HCT116 (cell line): ENCODE measurements around the gene EIPR1. TPM values are rescaled to one million over a fixed set of nuclear protein-coding genes. Genes with fewer than 3 reads are reported as not detected.

Source experiments
- ATAC-seq: fragments of 200-7000 bp; cut with Tn5 transposase; 2 replicates; pipeline ENCODE4 v1.9.1; 2020; ENCODE audit warnings: mild to moderate bottlenecking, moderate library complexity
- BruUV-seq: library from RNA; stranded (reverse); fragments of 400-500 nt; replicated peaks from 2 replicates; lab custom pipeline; 2021; lab: Mats Ljungman, UMichigan
- CTCF ChIA-PET: fragments of 300-600 bp; sonication (Branson Sonifier 250); formaldehyde crosslinking; loops from one replicate; lab custom pipeline; 2021; ENCODE audit warnings: antibody characterized with exemption; lab: Charles Lee
- POLR2A ChIA-PET: fragments of 300-600, 350-600 bp; sonication (Branson Sonifier 250); formaldehyde crosslinking; loops from one replicate; lab custom pipeline; 2021; ENCODE audit warnings: antibody characterized with exemption; lab: Charles Lee
- RAD21 ChIA-PET, 2 experiments: fragments of 300-600 bp; sonication (Branson Sonifier 250); formaldehyde crosslinking; loops; one replicate each; lab custom pipeline; 2023; ENCODE audit warnings: low total read pairs in 2 of 2; ENCODE audit not compliant: uncharacterized antibody in 2 of 2, unreplicated experiment in 2 of 2, low non-redundant PET in 1 of 2; lab: Charles Lee
- DNase-seq: peaks from one replicate; pipeline ENCODE4 v3.0.0-alpha.2; 2010; ENCODE audit warnings: low read depth, low spot score
- H2AFZ ChIP-seq: fragments of 200-600 bp; shearing (Covaris generic), sonication (generic); 2 replicates; pipeline ENCODE4 v1.6.1; 2017; ENCODE audit warnings: low read depth, mixed run types, mixed read lengths, antibody characterized with exemption, low read length; ENCODE audit not compliant: poor library complexity, severe bottlenecking
- H3K27ac ChIP-seq: 2 replicates; pipeline ENCODE4 v1.5.1; 2012; ENCODE audit warnings: low read depth, low read length
- H3K27me3 ChIP-seq: fragments of 200-600 bp; sonication (generic); 2 replicates; pipeline ENCODE4 v1.6.1; 2016; ENCODE audit warnings: mixed run types, low read length, mixed read lengths; ENCODE audit not compliant: insufficient read depth
- H3K36me3 ChIP-seq, 2 experiments: fragments of 200-500 bp in 1 of 2; fragments of 200-600 bp in 1 of 2; sonication (Bioruptor generic) in 1 of 2; sonication (generic) in 1 of 2; 2 replicates each; pipeline versions ENCODE4 v1.5.1 to v1.6.1; 2014 to 2016; ENCODE audit warnings: low read length in 2 of 2, inconsistent platforms in 1 of 2, mixed read lengths in 1 of 2, mixed run types in 1 of 2; ENCODE audit not compliant: insufficient read depth in 2 of 2, control insufficient read depth in 1 of 2
- H3K4me1 ChIP-seq, 2 experiments: fragments of 200-600 bp in 1 of 2; sonication (generic) in 1 of 2; 2 replicates each; pipeline versions ENCODE4 v1.5.1 to v1.6.1; 2012 to 2017; ENCODE audit warnings: low read length in 2 of 2, inconsistent platforms in 1 of 2, mild to moderate bottlenecking in 1 of 2, mixed read lengths in 1 of 2, mixed run types in 1 of 2, moderate library complexity in 1 of 2; ENCODE audit not compliant: insufficient read depth in 2 of 2, control insufficient read depth in 1 of 2
- H3K4me2 ChIP-seq: fragments of 200-600 bp; sonication (generic); 2 replicates; pipeline ENCODE4 v1.6.1; 2017; ENCODE audit warnings: mixed run types, low read length, mixed read lengths
- H3K4me3 ChIP-seq, 2 experiments: fragments of 200-600 bp in 1 of 2; sonication (generic) in 1 of 2; replicated peaks in 1 of 2; 2 replicates each; pipeline ENCODE4 v1.5.1; 2011 to 2016; ENCODE audit warnings: low read length in 2 of 2, control low read depth in 1 of 2, low read depth in 1 of 2, mild to moderate bottlenecking in 1 of 2, mixed read lengths in 1 of 2, mixed run types in 1 of 2
- H3K79me2 ChIP-seq: fragments of 200-600 bp; sonication (generic); 2 replicates; pipeline ENCODE4 v1.6.1; 2017; ENCODE audit warnings: mild to moderate bottlenecking, mixed run types, low read length, moderate library complexity, mixed read lengths; ENCODE audit not compliant: insufficient read depth
- H3K9ac ChIP-seq: fragments of 200-600 bp; sonication (generic); 2 replicates; pipeline ENCODE4 v1.6.1; 2016; ENCODE audit warnings: low read length, mixed read lengths
- H3K9me2 ChIP-seq: fragments of 200-600 bp; sonication (generic), shearing (Covaris generic); 2 replicates; pipeline ENCODE4 v1.6.1; 2017; ENCODE audit warnings: mixed run types, mild to moderate bottlenecking, moderate library complexity; ENCODE audit not compliant: insufficient read depth
- H3K9me3 ChIP-seq, 2 experiments: fragments of 200-500 bp in 1 of 2; fragments of 200-600 bp in 1 of 2; sonication (Bioruptor generic) in 1 of 2; sonication (generic) in 1 of 2; 2 replicates each; pipeline ENCODE4 v1.6.1; 2014 to 2017; ENCODE audit warnings: low read length in 2 of 2, mixed read lengths in 2 of 2, inconsistent platforms in 1 of 2, low read depth in 1 of 2, mild to moderate bottlenecking in 1 of 2, mixed run types in 1 of 2, moderate library complexity in 1 of 2; ENCODE audit not compliant: control insufficient read depth in 1 of 2, insufficient read depth in 1 of 2
- H4K20me1 ChIP-seq: fragments of 200-600 bp; sonication (generic), shearing (Covaris generic); 2 replicates; pipeline ENCODE4 v1.6.1; 2017; ENCODE audit warnings: mixed run types, mild to moderate bottlenecking, moderate library complexity; ENCODE audit not compliant: insufficient read depth
- CBX3 ChIP-seq: IDR thresholded peaks from 2 replicates; pipeline ENCODE4 v1.6.1; 2012; ENCODE audit warnings: low read depth
- CEBPB ChIP-seq: IDR thresholded peaks from 2 replicates; pipeline ENCODE4 v1.6.1; 2012; ENCODE audit warnings: low read depth
- ELF1 ChIP-seq: IDR thresholded peaks from 2 replicates; pipeline ENCODE4 v1.6.1; 2012; ENCODE audit warnings: low read depth, borderline replicate concordance
- EZH2 ChIP-seq: fragments of 200-600 bp; sonication (generic); IDR thresholded peaks from 2 replicates; pipeline ENCODE4 v1.6.1; 2017; ENCODE audit warnings: antibody characterized with exemption, mixed run types
- EZH2phosphoT487 ChIP-seq: fragments of 200-600 bp; IDR thresholded peaks from 2 replicates; pipeline ENCODE4 v1.6.1; 2018; ENCODE audit warnings: antibody characterized with exemption, borderline replicate concordance
- JUND ChIP-seq: IDR thresholded peaks from 2 replicates; pipeline ENCODE4 v1.6.1; 2012
- MAX ChIP-seq: IDR thresholded peaks from 2 replicates; pipeline ENCODE4 v1.6.1; 2012
- RAD21 ChIP-seq: IDR thresholded peaks from 2 replicates; pipeline ENCODE4 v1.6.1; 2012; ENCODE audit warnings: low read depth, mild to moderate bottlenecking
- SIN3A ChIP-seq: IDR thresholded peaks from 2 replicates; pipeline ENCODE4 v1.6.1; 2012; ENCODE audit warnings: low read depth
- SP1 ChIP-seq: IDR thresholded peaks from 2 replicates; pipeline ENCODE4 v1.6.1; 2012; ENCODE audit warnings: low read depth
- YY1 ChIP-seq: IDR thresholded peaks from 2 replicates; pipeline ENCODE4 v1.6.1; 2011; ENCODE audit warnings: low read length, low read depth, moderate library complexity, mild to moderate bottlenecking; ENCODE audit not compliant: insufficient replicate concordance; ENCODE audit errors: extremely low read depth
- ZBTB33 ChIP-seq: IDR thresholded peaks from 2 replicates; pipeline ENCODE4 v1.6.1; 2011; ENCODE audit warnings: mild to moderate bottlenecking, low read length, moderate library complexity; ENCODE audit not compliant: insufficient replicate concordance; ENCODE audit errors: extremely low read depth
- intact Hi-C: fragments of 100-400 bp; cut with micrococcal nuclease; formaldehyde crosslinking; loops from 2 replicates; pipeline ENCODE4 v1.10.0; 2022
- total RNA-seq: library from RNA; stranded (reverse); gene quantifications from one replicate; pipeline ENCODE4 v1.2.1, GENCODE V29; 2021; ENCODE audit not compliant: unreplicated experiment
- TF ChIP-seq, protein P1 (sequence below): IDR thresholded peaks from 2 replicates; pipeline ENCODE4 v1.6.1; 2012

Gene EIPR1
- total RNA-seq, 1 experiment from 2014 or later, result 36.9 TPM

- H4K20me1 ChIP-seq, result peaks cover 1% of the 10 kb centered on the region; the same call in 1 of the 2 replicates
- no peak for ATAC-seq
- no peak for TF ChIP-seq YY1
- no peak for TF ChIP-seq SP1
- no peak for TF ChIP-seq CEBPB
- TF ChIP-seq MAX, result no peak
- no peak for TF ChIP-seq RAD21
- TF ChIP-seq, protein P1, sequence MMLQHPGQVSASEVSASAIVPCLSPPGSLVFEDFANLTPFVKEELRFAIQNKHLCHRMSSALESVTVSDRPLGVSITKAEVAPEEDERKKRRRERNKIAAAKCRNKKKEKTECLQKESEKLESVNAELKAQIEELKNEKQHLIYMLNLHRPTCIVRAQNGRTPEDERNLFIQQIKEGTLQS, result no peak
- TF ChIP-seq SIN3A, result no peak
- no peak for TF ChIP-seq EZH2phosphoT487
- TF ChIP-seq JUND, result no peak
- TF ChIP-seq, all 23 proteins: peak for 0
- ChIA-PET CTCF (no interaction called here), RAD21 (interaction anchor here in 1 of 2 experiments (0.6 kb wide), 1 partner anchor 8 kb away, joined by 4 read pairs; no protein-coding TSS in a partner anchor), POLR2A (no interaction called here)
- no peak overlapping the region for H3K9ac ChIP-seq
- peaks cover 47% of the 10 kb centered on the region for H3K79me2 ChIP-seq
- H3K4me3 ChIP-seq, result no peak overlapping the region
- no peaks in the 10 kb centered on the region for H3K9me2 ChIP-seq
- H3K4me1 ChIP-seq, result no peaks in the 10 kb centered on the region
- H2AFZ ChIP-seq, result no peak overlapping the region
- intact Hi-C loops, result no loop called here
- H3K27me3 ChIP-seq, result no peaks in the 10 kb centered on the region
- no peak overlapping the region for H3K4me2 ChIP-seq
- H3K36me3 ChIP-seq, result no peaks in the 10 kb centered on the region
- no peak overlapping the region for H3K27ac ChIP-seq
- H3K9me3 ChIP-seq, result no peaks in the 10 kb centered on the region
- BruUV-seq, result no TSS peak
- no peak for DNase-seq
Observed at GRCh38 chr2:3368261-3368722, 9.3 kb downstream of the EIPR1 start.

- Histone ChIP-seq H3K9me2 (no peaks in the 10 kb centered on the region), H3K9ac (no peak overlapping the region), H3K79me2 (peaks cover 62% of the 10 kb centered on the region), H3K4me2 (no peak overlapping the region), H3K27me3 (no peaks in the 10 kb centered on the region), H3K36me3 (no peaks in the 10 kb centered on the region), H3K4me1 (no peaks in the 10 kb centered on the region), H2AFZ (no peak overlapping the region), H3K9me3 (no peaks in the 10 kb centered on the region), H3K4me3 (no peak overlapping the region), H3K27ac (no peak overlapping the region), H4K20me1 (peaks cover 5% of the 10 kb centered on the region; the same call in 1 of the 2 replicates)
- DNase-seq (no peak), ATAC-seq (no peak)
- POLR2A ChIA-PET, result no interaction called here
- intact Hi-C loops, result no loop called here
- RAD21 ChIA-PET, result no interaction called here
- CTCF ChIA-PET, result no interaction called here
- no TSS peak for BruUV-seq
- TF ChIP-seq ELF1 (no peak), ZBTB33 (no peak), SIN3A (no peak), CBX3 (no peak), CEBPB (no peak), EZH2 (no peak), JUND (no peak)
Observed at GRCh38 chr2:3365219-3365618, 12.4 kb downstream of the EIPR1 start.
